CD4-positive, alpha-beta T cell treated with Interferon alpha-2 for 1 hour (primary cell): ENCODE data around the gene TMBIM4.
A peak's percentile ranks its signal among the peaks of the same experiment; 100 is the strongest.

Source experiments
- DNase-seq, 2 donors: peaks; one replicate each; pipeline ENCODE4 v3.0.0-alpha.2; 2020 to 2022

The TMBIM4 gene

DNA sequence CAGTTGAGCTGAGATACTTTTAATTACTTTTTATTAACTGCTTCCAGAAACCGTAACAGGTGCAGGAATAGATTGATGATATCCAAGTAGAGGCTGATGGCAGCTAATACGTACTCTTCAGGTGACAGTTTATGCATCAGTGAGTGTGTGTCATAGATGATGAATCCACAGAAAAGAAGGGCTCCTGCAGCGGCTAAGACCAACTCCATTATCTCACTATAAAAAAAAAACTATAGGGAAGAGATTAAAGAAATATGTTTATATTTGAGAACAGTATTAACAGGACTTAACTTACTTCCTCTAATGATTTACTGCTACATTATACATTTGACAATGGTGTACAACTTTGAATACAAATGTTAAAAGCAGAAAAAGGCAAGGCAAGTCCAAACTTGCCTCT is 31.9 kb downstream of the TMBIM4 start:
- DNase-seq, result no peak

DNA sequence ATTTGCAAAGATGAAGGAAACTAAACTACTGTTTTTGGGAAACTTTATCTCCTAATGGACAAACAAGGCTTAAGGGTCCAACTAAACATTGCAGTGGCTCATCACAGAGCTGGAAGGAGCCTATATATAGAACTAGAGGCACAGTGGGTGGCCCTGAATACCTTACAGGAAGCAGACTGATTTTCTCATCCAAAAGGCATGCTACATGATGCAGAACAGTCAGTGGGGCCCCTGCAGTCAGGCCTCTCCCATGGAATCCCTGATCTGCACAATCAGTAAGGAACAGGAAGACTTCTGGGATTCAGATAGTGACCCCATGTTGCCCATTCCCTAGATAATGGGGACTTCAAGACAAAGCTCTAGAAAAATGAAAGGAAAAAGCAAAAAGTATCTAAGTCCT is 37.4 kb downstream of the TMBIM4 start:
- no peak for DNase-seq

DNA sequence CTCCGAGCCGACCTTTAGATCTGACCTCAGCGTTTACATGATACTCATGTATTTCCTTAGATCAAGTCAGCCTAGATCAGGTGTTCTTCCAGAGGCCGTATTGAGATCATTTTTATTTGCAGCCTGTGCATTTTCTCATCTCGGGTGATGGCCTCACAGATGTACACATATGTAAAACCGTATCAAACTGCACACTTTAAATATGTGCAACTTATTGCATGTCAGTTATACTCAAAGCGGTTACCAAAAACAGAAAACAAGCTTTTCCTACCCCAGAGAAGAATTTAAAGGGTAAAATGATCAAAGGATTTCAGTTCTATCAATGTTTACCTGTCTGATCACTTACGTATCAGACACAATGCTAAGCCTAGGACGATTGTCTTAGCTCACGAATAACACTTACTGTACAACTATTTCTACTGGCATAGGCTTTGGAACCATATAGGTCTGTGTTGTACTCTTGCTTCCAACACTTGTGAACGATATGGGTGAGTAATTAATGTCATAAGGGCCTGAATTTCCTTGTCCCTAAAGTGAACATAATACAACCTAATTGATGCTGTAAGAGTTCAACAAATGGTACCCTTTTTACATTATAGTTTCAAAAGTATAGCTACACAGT is 38.6 kb downstream of the TMBIM4 start:
- DNase-seq, result no peak

DNA sequence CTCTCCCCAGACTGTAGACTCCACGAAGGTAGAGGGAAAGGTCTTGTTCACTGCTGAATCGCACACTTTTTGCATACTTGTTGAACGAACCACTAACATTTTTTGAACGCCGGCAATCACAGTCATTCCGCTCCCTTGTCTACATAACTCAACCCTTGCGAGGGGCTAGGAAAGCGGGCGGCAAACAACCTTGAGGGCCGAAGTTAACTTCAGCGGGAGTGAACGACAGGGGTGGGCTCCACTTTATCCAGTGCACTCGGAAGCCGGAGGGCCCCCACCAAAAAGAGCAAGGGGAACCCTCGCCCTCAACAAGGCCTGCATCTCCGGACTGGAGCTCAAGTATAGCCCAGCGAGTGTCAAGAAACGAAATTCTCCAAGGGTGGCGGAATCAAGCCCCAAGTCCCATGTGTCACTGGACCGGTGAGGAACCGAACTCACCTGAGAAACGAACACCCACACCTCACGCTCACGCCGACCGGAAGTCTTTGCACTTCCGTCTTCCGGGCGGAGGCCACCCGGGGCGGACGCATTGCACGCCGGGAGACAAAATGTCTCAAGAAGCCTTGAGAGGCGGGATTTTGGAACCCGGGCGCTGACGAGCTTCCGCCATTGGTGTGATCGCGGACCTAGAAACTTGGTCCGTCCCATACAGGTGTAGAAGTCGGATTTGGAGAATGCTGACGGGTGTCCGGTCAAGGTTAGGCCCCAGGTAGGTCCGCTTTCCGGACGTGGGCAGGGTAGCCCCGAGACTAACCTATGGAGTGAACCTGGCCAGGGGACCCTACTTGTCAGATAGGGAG is 39.3 kb downstream of the TMBIM4 start, which contains the start of gene LLPH:
Gene LLPH, minus strand, starts transcription at position 484 of the 800 bp plus-strand sequence. CDS start 1,644 bp downstream, outside the sequence.
- peak; percentile 89 to 90 for DNase-seq

DNA sequence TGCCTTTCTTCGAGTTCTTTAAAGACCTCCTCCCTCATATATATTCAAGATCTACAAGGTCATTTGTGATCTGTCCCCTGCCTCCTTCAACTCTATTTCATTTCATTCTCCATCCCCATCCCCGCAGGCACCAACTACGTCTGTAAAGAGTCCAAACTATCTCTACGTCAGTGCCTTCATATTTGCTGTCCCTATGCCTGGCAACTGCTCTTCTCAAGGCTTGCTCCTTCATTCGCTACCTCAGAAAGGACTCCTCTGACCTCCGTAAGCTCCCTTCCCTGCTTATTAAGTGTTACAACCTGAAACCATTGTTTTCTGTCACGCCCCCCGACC is 39.9 kb downstream of the TMBIM4 start:
- DNase-seq, result no peak

DNA sequence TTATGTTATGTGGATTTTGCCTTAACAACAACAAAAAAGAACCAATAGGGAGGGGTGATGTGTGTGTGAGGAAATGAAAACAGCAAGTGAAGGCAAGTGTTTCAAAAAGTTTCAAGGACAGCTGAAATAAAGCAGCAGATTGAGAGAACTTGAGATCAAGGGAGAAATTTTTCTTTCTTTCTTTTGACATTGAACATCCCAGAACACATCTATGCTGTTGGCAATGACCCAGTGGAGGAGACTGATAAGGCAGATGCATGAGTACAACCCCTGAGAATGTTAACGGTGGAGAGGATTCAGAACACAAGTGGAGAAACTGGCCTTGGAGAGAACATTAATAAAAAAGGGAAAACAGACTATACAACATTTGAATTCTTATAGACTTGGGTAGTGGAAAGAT is 42.1 kb downstream of the TMBIM4 start:
- DNase-seq, result no peak

GRCh38 chr12:66120477-66120876 is 49.3 kb downstream of the TMBIM4 start:
- no peak for DNase-seq

DNA sequence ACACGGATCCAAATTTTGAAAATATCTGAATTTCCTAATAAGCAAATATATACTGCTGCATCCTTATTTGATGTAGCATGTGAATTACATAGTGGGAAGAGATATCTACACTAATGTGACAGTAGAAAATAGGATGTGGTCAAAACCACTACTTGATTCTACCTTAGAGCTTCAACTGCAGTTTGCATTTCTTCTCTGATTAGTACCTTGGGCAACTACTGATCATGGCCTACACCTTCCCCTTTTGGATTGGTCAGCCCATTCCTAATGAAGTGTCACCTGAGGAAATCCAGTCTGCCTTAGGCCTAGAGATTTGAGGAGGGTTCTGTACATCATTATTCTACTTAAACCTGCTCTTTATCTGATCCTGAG is 49.9 kb downstream of the TMBIM4 start:
- no peak for DNase-seq

DNA sequence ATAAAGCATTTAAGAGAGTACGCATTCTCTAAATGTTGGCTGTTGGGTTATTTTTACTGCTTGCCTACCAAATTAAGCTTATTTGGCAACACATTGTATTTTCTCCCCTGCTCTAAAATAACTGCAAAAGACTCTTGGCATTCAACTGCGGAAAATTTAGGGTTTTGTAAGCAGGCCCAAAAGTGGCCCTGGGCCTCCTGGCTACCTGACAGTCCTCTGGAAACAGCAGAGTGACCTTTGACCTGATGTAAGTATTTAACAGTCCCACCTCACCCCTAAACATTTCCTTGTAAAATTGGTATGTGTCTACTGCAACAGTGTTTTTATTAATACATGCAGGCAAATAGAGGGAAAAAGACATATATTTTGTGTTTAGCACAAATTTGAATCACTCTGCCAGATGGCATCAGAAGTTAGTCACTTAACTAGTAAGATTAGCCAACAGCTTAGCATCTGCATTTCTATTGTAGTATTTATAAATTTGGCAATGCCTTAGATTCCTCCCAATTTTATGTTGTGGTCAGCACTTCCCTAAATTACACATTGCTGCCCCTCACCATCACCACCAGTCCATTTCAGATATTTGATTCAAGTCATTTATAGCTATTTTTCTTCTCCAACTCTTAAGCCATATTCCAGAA is 50.4 kb downstream of the TMBIM4 start:
- DNase-seq, result no peak

- no peak for DNase-seq
Measured at GRCh38 chr12:66118240-66118891, 51.4 kb downstream of the TMBIM4 start.

GRCh38 chr12:66117242-66117641 is 52.6 kb downstream of the TMBIM4 start:
- DNase-seq, result no peak

GRCh38 chr12:66115071-66115600 is 54.7 kb downstream of the TMBIM4 start:
- DNase-seq, result no peak

DNA sequence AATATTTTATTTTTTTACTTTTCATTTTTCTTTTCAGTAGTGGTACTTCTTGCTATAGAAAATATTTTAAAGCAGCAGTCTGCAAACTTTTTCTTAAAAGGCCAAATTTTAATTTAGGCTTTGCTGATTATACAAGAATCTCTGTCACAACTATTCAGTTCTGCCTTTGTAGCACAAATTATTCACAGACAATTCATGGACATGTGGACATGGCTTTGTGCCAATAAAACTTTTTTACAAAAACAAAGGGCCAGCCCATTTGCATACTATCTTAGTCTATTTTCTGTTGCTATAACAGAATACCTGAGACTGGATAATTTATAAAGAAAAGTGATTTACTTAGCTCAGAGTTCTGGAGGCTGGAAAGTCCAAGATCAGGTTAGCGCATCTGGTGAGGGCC is 56.3 kb downstream of the TMBIM4 start:
- no peak for DNase-seq

- DNase-seq, result no peak
Measured at GRCh38 chr12:66111605-66112004, 58.2 kb downstream of the TMBIM4 start.

GRCh38 chr12:66109056-66109455 is 60.7 kb downstream of the TMBIM4 start:
- no peak for DNase-seq

GRCh38 chr12:66108386-66108785 is 61.4 kb downstream of the TMBIM4 start:
- no peak for DNase-seq

DNA sequence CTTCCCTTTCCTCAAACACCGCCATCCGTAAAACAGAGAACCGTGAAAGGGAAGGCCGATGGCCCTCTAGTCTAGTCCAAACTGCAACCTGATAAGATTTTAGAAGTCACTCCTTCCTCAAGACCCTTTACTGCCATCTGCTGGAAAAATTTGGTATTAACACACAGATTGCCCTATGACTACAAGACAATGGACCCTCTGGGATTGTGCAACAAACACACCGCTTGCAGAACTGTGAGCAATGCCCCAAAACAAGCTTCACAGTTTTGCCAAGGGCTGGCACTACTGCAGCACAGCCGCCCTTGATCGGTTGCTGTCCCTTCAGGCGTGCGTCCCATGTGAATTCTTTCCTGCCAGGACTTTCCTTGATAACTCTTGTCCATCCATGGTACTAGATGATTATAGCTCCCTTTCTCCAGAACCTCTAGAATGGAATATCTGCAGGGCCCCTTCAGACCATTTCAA is 62.3 kb downstream of the TMBIM4 start:
- peak; percentile 60 to 82 for DNase-seq

GRCh38 chr12:66103016-66103913 is 66.5 kb downstream of the TMBIM4 start:
- DNase-seq, result no peak

GRCh38 chr12:66092559-66093269 is 77.1 kb downstream of the TMBIM4 start:
- peak in 1 of 2 donors; percentile 2 for DNase-seq

- DNase-seq, result no peak
Measured at GRCh38 chr12:66090157-66090556, 79.6 kb downstream of the TMBIM4 start.

DNA sequence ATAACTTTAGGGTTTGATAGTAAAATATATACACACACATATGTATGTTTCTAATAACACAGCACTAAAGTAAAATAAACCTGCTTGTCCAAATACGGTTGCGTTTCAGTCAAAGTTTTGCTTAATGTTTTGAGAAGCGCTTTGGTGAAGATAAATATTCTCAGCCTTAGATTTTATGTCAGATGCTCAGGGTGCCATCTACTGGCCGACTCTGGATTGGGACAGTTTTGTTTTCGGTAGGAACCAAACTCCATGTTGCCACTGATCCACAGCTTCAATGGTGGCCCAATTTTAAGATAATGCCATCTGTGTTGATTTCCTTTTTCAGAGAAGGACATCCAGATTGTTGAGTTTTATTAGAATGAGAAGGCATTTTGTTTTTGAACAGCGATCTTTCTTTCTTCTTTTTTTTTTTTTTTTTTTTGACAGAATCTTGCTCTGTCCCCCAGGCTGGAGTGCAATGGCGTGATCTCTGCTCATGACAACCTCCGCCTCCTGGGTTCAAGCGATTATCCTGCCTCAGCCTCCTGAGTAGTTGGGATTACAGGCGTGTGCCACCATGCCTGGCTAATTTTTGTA is 82.3 kb downstream of the TMBIM4 start:
- peak; percentile 32 to 52 for DNase-seq
